MM.1S (cell line): Measurements from ENCODE around the gene SNX30.

Source experiments
- EZH2 ChIP-seq: fragments of 300-600 bp; sonication (generic); optimal IDR thresholded peaks from 2 replicates; pipeline ENCODE3; 2017; ENCODE audit warnings: low read depth, mild to moderate bottlenecking, antibody characterized with exemption, low read length, mixed read lengths
- EZH2phosphoT487 ChIP-seq: fragments of 300-600 bp; sonication (generic); IDR thresholded peaks from 2 replicates; pipeline ENCODE4 v1.6.1; 2018; ENCODE audit warnings: antibody characterized with exemption, low read length
- TF ChIP-seq, protein P1 (sequence below): fragments of 300-600 bp; sonication (generic); IDR thresholded peaks from 2 replicates; pipeline ENCODE4 v1.5.1; 2016; ENCODE audit warnings: antibody characterized with exemption, low read length, mixed read lengths

DNA sequence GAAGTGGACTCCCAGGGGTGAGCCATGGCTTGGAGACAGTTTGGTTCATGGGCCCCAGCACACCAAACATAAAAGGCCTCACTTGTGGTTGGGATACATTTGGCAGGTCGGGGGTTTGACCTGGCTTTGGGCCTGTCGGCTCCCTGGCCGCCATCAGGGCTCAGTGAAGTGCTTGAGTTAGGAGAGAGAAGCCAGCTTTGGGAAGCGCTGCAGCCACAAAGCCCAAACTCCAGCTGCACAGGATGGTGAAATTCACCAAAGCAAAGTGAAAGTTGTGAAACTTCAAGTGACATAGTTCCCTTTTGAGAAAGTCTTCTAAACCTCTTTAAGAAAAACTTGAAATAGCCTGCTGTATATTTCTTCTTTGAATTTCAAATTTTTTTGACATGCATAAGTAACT, 112.7 kb downstream of the SNX30 start:
- TF ChIP-seq EZH2 (no peak), EZH2phosphoT487 (no peak)
- TF ChIP-seq, protein P1, sequence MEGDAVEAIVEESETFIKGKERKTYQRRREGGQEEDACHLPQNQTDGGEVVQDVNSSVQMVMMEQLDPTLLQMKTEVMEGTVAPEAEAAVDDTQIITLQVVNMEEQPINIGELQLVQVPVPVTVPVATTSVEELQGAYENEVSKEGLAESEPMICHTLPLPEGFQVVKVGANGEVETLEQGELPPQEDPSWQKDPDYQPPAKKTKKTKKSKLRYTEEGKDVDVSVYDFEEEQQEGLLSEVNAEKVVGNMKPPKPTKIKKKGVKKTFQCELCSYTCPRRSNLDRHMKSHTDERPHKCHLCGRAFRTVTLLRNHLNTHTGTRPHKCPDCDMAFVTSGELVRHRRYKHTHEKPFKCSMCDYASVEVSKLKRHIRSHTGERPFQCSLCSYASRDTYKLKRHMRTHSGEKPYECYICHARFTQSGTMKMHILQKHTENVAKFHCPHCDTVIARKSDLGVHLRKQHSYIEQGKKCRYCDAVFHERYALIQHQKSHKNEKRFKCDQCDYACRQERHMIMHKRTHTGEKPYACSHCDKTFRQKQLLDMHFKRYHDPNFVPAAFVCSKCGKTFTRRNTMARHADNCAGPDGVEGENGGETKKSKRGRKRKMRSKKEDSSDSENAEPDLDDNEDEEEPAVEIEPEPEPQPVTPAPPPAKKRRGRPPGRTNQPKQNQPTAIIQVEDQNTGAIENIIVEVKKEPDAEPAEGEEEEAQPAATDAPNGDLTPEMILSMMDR = no peak
